Mesendoderm (in vitro differentiated cells): ENCODE results near the gene CTR9.

Source experiments
- DNase-seq: peaks from one replicate; pipeline ENCODE4 v3.0.0; 2013
- H2AK5ac ChIP-seq: 2 replicates; pipeline ENCODE4 v1.6.1; 2013; ENCODE audit warnings: low read length, inconsistent platforms
- H2BK120ac ChIP-seq: 2 replicates; pipeline ENCODE4 v1.6.1; 2013; ENCODE audit warnings: low read depth, mild to moderate bottlenecking, low read length, moderate library complexity, mixed read lengths
- H2BK15ac ChIP-seq: replicated peaks from 2 replicates; pipeline ENCODE4 v1.6.1; 2013; ENCODE audit warnings: low read depth, mild to moderate bottlenecking, moderate library complexity
- H2BK5ac ChIP-seq: 2 replicates; pipeline ENCODE4 v1.6.1; 2013; ENCODE audit warnings: low read length, inconsistent platforms
- H3K18ac ChIP-seq: 2 replicates; pipeline ENCODE4 v1.6.1; 2013; ENCODE audit warnings: mild to moderate bottlenecking, low read length, mixed read lengths
- H3K23ac ChIP-seq: one replicate; pipeline ENCODE4 v1.6.1; 2013; ENCODE audit warnings: low read length
- H3K27ac ChIP-seq: 2 replicates; pipeline ENCODE4 v1.5.1; 2013; ENCODE audit warnings: low read depth, mild to moderate bottlenecking, inconsistent platforms, low read length, moderate library complexity
- H3K27me3 ChIP-seq: 2 replicates; pipeline ENCODE4 v1.6.1; 2013; ENCODE audit warnings: low read length, control low read depth, mild to moderate bottlenecking, inconsistent platforms; ENCODE audit not compliant: insufficient read depth, poor library complexity
- H3K36me3 ChIP-seq: 2 replicates; pipeline ENCODE4 v1.6.1; 2013; ENCODE audit warnings: low read length, inconsistent platforms; ENCODE audit not compliant: control insufficient read depth, insufficient read depth
- H3K4ac ChIP-seq: one replicate; pipeline ENCODE4 v1.6.1; 2013; ENCODE audit warnings: low read depth, mild to moderate bottlenecking, low read length, moderate library complexity
- H3K4me1 ChIP-seq: 2 replicates; pipeline ENCODE4 v1.6.1; 2013; ENCODE audit warnings: low read depth, low read length, inconsistent platforms; ENCODE audit not compliant: control insufficient read depth
- H3K4me2 ChIP-seq: 2 replicates; pipeline ENCODE4 v1.6.1; 2013; ENCODE audit warnings: low read length
- H3K4me3 ChIP-seq: 2 replicates; pipeline ENCODE4 v1.5.1; 2013; ENCODE audit warnings: mild to moderate bottlenecking, low read length
- H3K56ac ChIP-seq: one replicate; pipeline ENCODE4 v1.6.1; 2013; ENCODE audit warnings: low read length
- H3K79me1 ChIP-seq: 2 replicates; pipeline ENCODE4 v1.6.1; 2013; ENCODE audit warnings: low read length, inconsistent platforms
- H3K79me2 ChIP-seq: 2 replicates; pipeline ENCODE4 v1.6.1; 2013; ENCODE audit warnings: mild to moderate bottlenecking, low read length; ENCODE audit not compliant: control insufficient read depth, insufficient read depth
- H3K9ac ChIP-seq: 2 replicates; pipeline ENCODE4 v1.6.1; 2013; ENCODE audit warnings: low read length, inconsistent platforms
- H4K5ac ChIP-seq: one replicate; pipeline ENCODE4 v1.6.1; 2013; ENCODE audit warnings: low read length
- H4K8ac ChIP-seq: one replicate; pipeline ENCODE4 v1.6.1; 2013; ENCODE audit warnings: low read depth, mild to moderate bottlenecking, control low read depth, low read length, moderate library complexity
- WGBS: extraction: QIAGEN DNeasy Blood & Tissue Kit; methylation state at CpG from one replicate; pipeline ENCODE4 v1.1.7; 2013; ENCODE audit warnings: low lambda C conversion rate, missing lambda C conversion rate; ENCODE audit not compliant: insufficient coverage; ENCODE audit errors: extremely low coverage; 5-methylcytosine and 5-hydroxymethylcytosine counted together

CTR9 gene

DNA sequence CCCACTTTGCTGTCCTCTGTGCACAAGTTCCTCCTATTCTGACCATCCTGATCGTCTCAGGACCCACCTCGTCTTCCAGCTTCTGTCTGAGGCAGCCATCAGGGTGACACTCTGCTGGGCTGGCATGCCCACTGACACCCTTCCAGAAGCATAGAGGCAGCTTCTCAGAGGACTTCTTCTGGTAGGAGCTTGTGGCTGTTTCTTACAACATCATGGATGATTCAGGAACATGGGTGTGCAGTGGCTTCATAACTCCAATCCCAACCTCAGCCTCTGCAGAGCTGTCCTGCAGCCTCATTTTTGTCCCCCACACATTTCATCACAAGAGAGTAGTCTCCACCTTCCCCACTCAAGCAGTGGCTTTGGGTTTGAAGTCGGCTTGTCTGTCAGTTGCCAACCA, 20.9 kb upstream of the CTR9 start:
- Histone ChIP-seq H3K9ac (no peak overlapping the region), H3K79me1 (no peaks in the 10 kb centered on the region), H4K8ac (no peak overlapping the region), H3K56ac (no peak overlapping the region), H3K4me2 (no peak overlapping the region), H4K5ac (no peak overlapping the region), H3K36me3 (no peaks in the 10 kb centered on the region), H2AK5ac (no peak overlapping the region), H3K18ac (no peak overlapping the region), H3K4me1 (no peaks in the 10 kb centered on the region), H3K23ac (no peak overlapping the region), H2BK120ac (no peak overlapping the region), H3K4me3 (no peak overlapping the region), H3K27me3 (no peaks in the 10 kb centered on the region), H3K4ac (no peak overlapping the region), H2BK15ac (no peak overlapping the region), H3K27ac (no peak overlapping the region), H2BK5ac (no peak overlapping the region), H3K79me2 (no peaks in the 10 kb centered on the region)
- WGBS = no CpG with 5 or more reads among the region's 3 CpGs
- DNase-seq = no peak

DNA sequence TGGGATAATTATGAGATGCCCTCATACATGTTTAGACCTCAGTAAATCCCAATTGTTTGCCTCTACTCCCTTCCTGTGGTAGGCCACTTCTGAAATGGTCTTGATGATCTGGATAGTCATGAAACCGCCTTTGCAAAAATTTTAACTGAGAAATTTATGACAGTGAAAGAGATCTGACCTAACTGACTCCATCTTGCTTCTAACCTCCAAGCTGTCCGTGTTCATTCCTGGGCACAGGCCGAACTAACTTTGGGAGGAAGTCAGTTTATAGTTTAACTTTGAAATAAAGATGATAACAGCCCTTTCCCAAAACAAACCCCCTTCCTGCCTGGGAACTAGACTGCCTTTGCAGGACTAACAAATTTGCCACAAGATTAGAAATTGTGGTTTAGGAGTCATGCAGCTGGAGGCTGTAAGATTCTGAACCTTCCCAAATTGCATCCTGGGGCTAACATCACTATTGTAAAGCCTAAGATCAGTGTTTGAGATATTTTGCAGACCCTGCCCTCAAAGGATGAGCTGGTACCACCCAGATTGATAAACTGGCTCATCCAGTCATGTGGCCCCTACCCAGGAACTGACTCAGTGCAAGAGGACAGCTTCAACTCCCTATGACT, 19.9 kb upstream of the CTR9 start:
- no peak overlapping the region for H3K18ac ChIP-seq
- no peak overlapping the region for H3K4me3 ChIP-seq
- H3K9ac ChIP-seq = no peak overlapping the region
- no peaks in the 10 kb centered on the region for H3K79me1 ChIP-seq
- no peaks in the 10 kb centered on the region for H3K4me1 ChIP-seq
- no peak overlapping the region for H2AK5ac ChIP-seq
- H3K79me2 ChIP-seq = no peaks in the 10 kb centered on the region
- H2BK5ac ChIP-seq = no peak overlapping the region
- H4K5ac ChIP-seq = no peak overlapping the region
- H3K27ac ChIP-seq = no peak overlapping the region
- H2BK120ac ChIP-seq = no peak overlapping the region
- WGBS = no CpG with 5 or more reads among the region's 3 CpGs
- H2BK15ac ChIP-seq = no peak overlapping the region
- H3K56ac ChIP-seq = no peak overlapping the region
- H3K4ac ChIP-seq = no peak overlapping the region
- no peak for DNase-seq
- H3K4me2 ChIP-seq = no peak overlapping the region
- no peaks in the 10 kb centered on the region for H3K36me3 ChIP-seq
- no peak overlapping the region for H3K23ac ChIP-seq
- H3K27me3 ChIP-seq = no peaks in the 10 kb centered on the region
- H4K8ac ChIP-seq = no peak overlapping the region

DNA sequence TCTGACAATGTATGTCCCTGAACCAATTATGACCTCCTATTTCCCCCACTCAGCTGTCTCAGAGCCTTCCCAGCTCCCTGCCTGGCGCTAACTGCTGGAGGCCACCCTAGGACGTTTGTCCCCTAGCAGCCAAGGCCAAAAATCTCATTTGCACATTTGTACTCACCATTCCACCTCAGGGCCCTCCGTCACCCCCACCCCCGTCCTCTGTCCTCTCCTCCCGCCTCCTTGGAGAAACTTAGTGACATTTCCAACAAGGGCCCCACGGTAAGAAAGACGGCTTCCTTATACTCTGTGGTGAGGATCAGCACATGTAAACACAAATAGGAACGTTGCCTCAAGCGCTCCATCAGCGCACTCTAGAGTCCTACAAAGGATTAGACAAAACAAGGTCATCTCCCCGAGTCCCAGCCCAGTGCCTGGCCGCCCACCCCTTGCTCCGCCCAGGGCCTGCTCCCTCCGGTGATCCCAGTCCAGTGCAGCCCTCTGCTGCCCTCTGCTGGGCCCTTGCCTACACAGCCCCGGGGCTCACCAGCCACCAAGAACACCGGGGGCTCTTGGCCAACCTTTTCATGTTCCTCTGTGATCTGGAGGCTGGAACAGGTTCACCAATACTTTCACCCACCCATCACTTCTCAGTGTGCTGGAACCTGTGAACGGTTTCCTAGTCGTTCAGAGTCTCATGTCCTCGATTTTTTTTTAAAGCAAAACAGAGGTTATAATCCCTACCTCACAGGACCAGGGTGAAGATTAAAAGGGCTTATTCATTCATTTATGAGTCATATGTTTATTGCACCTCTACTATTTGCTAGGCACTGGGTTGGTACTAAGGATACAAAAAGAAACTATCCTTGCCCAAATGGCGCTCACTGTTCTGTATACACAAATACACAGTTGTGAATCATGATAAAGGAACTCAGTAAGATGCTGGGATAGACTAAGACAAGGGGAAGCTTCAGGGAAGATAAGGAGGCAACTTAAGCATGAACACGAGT, 15.3 kb upstream of the CTR9 start:
- no peak overlapping the region for H3K4me3 ChIP-seq
- peak; percentile 97 for DNase-seq

DNA sequence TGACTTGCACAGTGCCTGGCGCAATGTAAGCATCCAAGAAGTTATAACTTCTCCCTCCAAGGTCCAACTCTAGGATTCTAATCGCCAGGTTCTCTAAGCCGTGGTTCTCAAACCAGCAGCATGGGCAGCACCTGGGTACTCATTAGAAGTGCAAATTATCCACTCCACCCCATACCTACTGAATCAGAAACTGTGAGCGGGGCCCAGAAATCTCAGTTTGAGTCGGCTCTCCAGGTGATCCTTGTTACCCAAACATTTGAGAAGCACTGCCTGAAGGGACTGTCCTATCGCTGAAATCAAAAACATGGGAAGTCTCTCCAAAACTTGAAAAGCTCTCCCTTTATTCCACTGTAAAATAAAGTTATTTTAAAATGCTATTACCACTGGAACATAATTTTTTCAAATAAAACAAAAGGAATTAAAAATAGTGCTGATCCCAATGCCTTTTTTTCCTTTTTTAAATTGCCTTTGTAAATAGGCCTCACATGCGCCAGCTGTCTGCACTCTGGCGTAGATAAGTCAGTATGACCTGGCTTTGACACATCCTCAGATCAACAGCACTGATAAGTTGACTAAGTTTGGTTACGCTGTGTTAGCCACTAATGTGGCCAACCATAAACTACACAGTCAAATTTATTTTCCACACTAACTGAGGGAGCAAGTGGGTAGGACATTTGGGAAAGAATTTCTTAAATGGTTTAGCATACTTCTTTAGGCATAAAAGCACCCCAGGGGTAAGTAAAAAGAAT, 8.4 kb upstream of the CTR9 start:
- H3K9ac ChIP-seq = no peak overlapping the region
- H3K27ac ChIP-seq = no peak overlapping the region
- WGBS = no CpG with 5 or more reads among the region's 9 CpGs
- H2BK120ac ChIP-seq = no peak overlapping the region
- H3K23ac ChIP-seq = no peak overlapping the region
- H3K79me2 ChIP-seq = no peaks in the 10 kb centered on the region
- no peaks in the 10 kb centered on the region for H3K36me3 ChIP-seq
- no peaks in the 10 kb centered on the region for H3K79me1 ChIP-seq
- H3K56ac ChIP-seq = no peak overlapping the region
- no peak overlapping the region for H3K18ac ChIP-seq
- no peak overlapping the region for H4K8ac ChIP-seq
- no peaks in the 10 kb centered on the region for H3K4me1 ChIP-seq
- no peaks in the 10 kb centered on the region for H3K27me3 ChIP-seq
- DNase-seq = no peak
- no peak overlapping the region for H2BK5ac ChIP-seq
- no peak overlapping the region for H3K4me3 ChIP-seq
- H3K4me2 ChIP-seq = no peak overlapping the region
- H2AK5ac ChIP-seq = no peak overlapping the region
- H2BK15ac ChIP-seq = no peak overlapping the region
- H3K4ac ChIP-seq = no peak overlapping the region
- no peak overlapping the region for H4K5ac ChIP-seq

More for the DNA sequence above, 15.3 kb upstream of the CTR9 start:
- Histone ChIP-seq H4K5ac (no peak overlapping the region), H3K36me3 (no peaks in the 10 kb centered on the region), H2AK5ac (no peak overlapping the region), H3K27me3 (no peaks in the 10 kb centered on the region), H2BK15ac (no peak overlapping the region), H2BK120ac (no peak overlapping the region), H3K18ac (peak overlapping the region; percentile 9), H2BK5ac (no peak overlapping the region), H3K79me2 (no peaks in the 10 kb centered on the region), H3K4ac (no peak overlapping the region), H3K4me1 (no peaks in the 10 kb centered on the region), H3K79me1 (no peaks in the 10 kb centered on the region), H4K8ac (no peak overlapping the region), H3K23ac (no peak overlapping the region), H3K4me2 (peak overlapping the region; percentile 66), H3K56ac (peak overlapping the region; percentile 85), H3K9ac (peak overlapping the region; percentile 63), H3K27ac (no peak overlapping the region)
- WGBS = no CpG with 5 or more reads among the region's 21 CpGs

GRCh38 chr11:10743354-10744000, 7.6 kb upstream of the CTR9 start:
- no peak overlapping the region for H3K9ac ChIP-seq
- no peak overlapping the region for H2BK5ac ChIP-seq
- DNase-seq = no peak

More at GRCh38 chr11:10743354-10744000, 7.6 kb upstream of the CTR9 start:
- Histone ChIP-seq H2BK15ac (no peak overlapping the region), H3K27ac (no peak overlapping the region), H3K36me3 (no peaks in the 10 kb centered on the region), H3K56ac (no peak overlapping the region), H4K5ac (no peak overlapping the region), H3K4ac (no peak overlapping the region), H3K4me3 (no peak overlapping the region), H3K23ac (no peak overlapping the region), H3K79me1 (no peaks in the 10 kb centered on the region), H2AK5ac (no peak overlapping the region), H4K8ac (no peak overlapping the region), H3K79me2 (no peaks in the 10 kb centered on the region), H3K18ac (no peak overlapping the region), H3K4me1 (no peaks in the 10 kb centered on the region), H3K4me2 (no peak overlapping the region), H3K27me3 (no peaks in the 10 kb centered on the region), H2BK120ac (no peak overlapping the region)
- no CpG with 5 or more reads among the region's 13 CpGs for WGBS
